Lung (tissue), 12 donors: ENCODE measurements around the gene CDC14A. TPM values are rescaled to one million over a fixed set of nuclear protein-coding genes. Genes with fewer than 3 reads are reported as not detected.

Source experiments
- ATAC-seq: fragments of 200-7000 bp; cut with Tn5 transposase; one replicate; pipeline ENCODE4 v1.9.1; 2020; ENCODE audit warnings: moderate number of reproducible peaks; ENCODE audit not compliant: insufficient read depth, low FRiP score
- DNase-seq, 3 donors: peaks; one replicate each; pipeline ENCODE4 v3.0.0-alpha.2; 2013 to 2017
- H3K27ac ChIP-seq, 2 donors: one replicate each; pipeline ENCODE4 v1.5.1; 2013; ENCODE audit warnings: mild to moderate bottlenecking in 2 of 2, moderate library complexity in 2 of 2, control low read depth in 1 of 2, inconsistent platforms in 1 of 2, low read depth in 1 of 2, low read length in 1 of 2
- H3K27me3 ChIP-seq, 3 donors: one replicate each; pipeline ENCODE4 v1.5.1; 2013; ENCODE audit warnings: low read length in 2 of 3; ENCODE audit not compliant: control insufficient read depth in 3 of 3, insufficient read depth in 3 of 3
- H3K36me3 ChIP-seq, 4 donors: one replicate each; pipeline ENCODE4 v1.5.1; 2013; ENCODE audit warnings: low read length in 4 of 4, mild to moderate bottlenecking in 1 of 4, moderate library complexity in 1 of 4; ENCODE audit not compliant: control insufficient read depth in 4 of 4, insufficient read depth in 4 of 4
- H3K4me1 ChIP-seq, 5 donors: one replicate each; pipeline ENCODE4 v1.5.1; 2013; ENCODE audit warnings: low read length in 5 of 5, mild to moderate bottlenecking in 2 of 5, moderate library complexity in 1 of 5; ENCODE audit not compliant: control insufficient read depth in 5 of 5, insufficient read depth in 5 of 5
- H3K4me3 ChIP-seq: one replicate; pipeline ENCODE4 v1.5.1; 2013; ENCODE audit warnings: mild to moderate bottlenecking, control low read depth, moderate library complexity
- H3K9ac ChIP-seq, 2 donors: one replicate each; pipeline ENCODE4 v1.5.1; 2013; ENCODE audit warnings: low read length in 2 of 2, control low read depth in 1 of 2; ENCODE audit not compliant: insufficient read depth in 1 of 2
- H3K9me3 ChIP-seq, 4 donors: one replicate each; pipeline ENCODE4 v1.5.1; 2013; ENCODE audit warnings: low read length in 3 of 4, mild to moderate bottlenecking in 1 of 4, moderate library complexity in 1 of 4; ENCODE audit not compliant: control insufficient read depth in 4 of 4, insufficient read depth in 3 of 4
- WGBS, 2 donors: extraction: QIAGEN DNeasy Blood & Tissue Kit; methylation state at CpG; one replicate each; pipeline ENCODE4 v1.1.7; 2013; 5-methylcytosine and 5-hydroxymethylcytosine counted together
- polyA plus RNA-seq, 2 donors: library from polyadenylated mRNA; stranded (reverse); fragments of 200-250 nt; gene quantifications; one replicate each; pipeline ENCODE4 v1.2.1, GENCODE V29; 2013
- total RNA-seq, 2 donors: library from RNA; depleted of rRNA in 1 of 2; stranded (reverse); fragments of >200 nt in 1 of 2; gene quantifications; one replicate each; pipeline ENCODE4 v1.2.1, GENCODE V29; 2014 to 2021
- TF ChIP-seq, protein P1 (sequence below): IDR thresholded peaks from 2 replicates; pipeline ENCODE4 v1.5.1; 2012; ENCODE audit warnings: mild to moderate bottlenecking; ENCODE audit errors: control extremely low read depth, extremely low read depth
- donor health status: control.
- donor health status: control.
- donor health status: Bipolar disorder and iron deficiency.
- donor health status: healthy.
- donor health status: DM: yes; HTN: yes; CAD: no.

Gene CDC14A
- total and polyA plus RNA-seq, 4 donors = 3.6 to 45.4 (median 12.1) TPM

DNA sequence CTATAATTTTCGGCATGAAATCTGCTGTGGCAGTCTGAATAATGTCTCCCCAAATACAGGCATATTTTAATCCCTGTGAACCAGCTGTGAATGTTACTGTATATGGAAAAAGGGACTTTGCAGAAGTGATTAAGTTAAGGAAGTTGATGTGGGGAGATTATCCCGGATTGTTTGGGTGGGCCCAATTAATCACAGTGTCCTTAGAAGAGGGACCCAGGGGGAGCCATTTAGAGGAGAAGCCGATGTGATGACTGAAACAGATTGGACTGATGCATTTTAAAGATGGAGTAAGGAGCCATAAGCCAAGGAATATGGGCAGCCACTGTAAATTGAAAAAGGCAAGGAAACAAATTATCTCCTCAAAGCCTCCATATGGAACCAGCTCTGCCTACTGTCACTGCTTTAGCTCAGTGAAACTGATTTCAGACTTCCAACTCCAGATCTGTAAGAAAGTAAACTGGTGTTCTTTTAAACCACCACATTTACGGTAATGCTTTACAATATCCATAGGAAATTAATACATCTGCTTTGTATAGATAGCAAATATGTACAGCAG lies 124.5 kb downstream of the CDC14A start:
- Histone ChIP-seq H3K9me3 (no peaks in the 10 kb centered on the region), H3K36me3 (peaks cover 0 to 5% (median 0%) of the 10 kb centered on the region in 4 donors), H3K27ac (no peak overlapping the region), H3K4me3 (no peak overlapping the region), H3K27me3 (no peaks in the 10 kb centered on the region), H3K9ac (no peak overlapping the region), H3K4me1 (peaks cover 0 to 15% (median 6%) of the 10 kb centered on the region in 5 donors)
- no peak for ATAC-seq
- 80 to 90% methylated on average over 4 of the region's 4 CpGs for WGBS, 2 donors
- TF ChIP-seq, protein P1, sequence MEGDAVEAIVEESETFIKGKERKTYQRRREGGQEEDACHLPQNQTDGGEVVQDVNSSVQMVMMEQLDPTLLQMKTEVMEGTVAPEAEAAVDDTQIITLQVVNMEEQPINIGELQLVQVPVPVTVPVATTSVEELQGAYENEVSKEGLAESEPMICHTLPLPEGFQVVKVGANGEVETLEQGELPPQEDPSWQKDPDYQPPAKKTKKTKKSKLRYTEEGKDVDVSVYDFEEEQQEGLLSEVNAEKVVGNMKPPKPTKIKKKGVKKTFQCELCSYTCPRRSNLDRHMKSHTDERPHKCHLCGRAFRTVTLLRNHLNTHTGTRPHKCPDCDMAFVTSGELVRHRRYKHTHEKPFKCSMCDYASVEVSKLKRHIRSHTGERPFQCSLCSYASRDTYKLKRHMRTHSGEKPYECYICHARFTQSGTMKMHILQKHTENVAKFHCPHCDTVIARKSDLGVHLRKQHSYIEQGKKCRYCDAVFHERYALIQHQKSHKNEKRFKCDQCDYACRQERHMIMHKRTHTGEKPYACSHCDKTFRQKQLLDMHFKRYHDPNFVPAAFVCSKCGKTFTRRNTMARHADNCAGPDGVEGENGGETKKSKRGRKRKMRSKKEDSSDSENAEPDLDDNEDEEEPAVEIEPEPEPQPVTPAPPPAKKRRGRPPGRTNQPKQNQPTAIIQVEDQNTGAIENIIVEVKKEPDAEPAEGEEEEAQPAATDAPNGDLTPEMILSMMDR = no peak
- DNase-seq = no peak

DNA sequence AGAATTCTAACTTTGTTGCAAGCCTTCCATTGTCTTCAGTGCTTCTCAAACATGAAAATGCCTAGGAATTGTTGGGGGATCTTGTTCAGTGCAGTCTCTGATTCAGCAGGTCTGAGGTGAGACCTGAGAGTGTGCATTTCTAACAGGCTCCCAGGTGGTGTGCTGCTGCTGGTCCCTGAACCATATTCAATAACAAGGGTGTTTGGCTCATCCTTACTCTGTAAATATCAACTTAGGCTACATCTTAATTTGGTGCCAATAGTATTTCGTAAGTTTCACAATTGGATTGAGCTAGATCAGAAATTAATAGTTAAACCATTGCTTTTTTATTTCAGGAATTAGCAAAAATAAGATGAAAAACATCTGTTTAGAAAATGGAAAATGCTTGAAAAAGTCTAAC lies 126.5 kb downstream of the CDC14A start:
- Histone ChIP-seq H3K9me3 (no peaks in the 10 kb centered on the region), H3K4me1 (peaks cover 0 to 15% (median 6%) of the 10 kb centered on the region in 5 donors), H3K36me3 (peaks cover 0 to 5% (median 0%) of the 10 kb centered on the region in 4 donors), H3K9ac (peak overlapping the region in 1 of 2 donors; percentile 11), H3K4me3 (no peak overlapping the region), H3K27me3 (no peaks in the 10 kb centered on the region), H3K27ac (no peak overlapping the region)
- 86 to 90% methylated on average over 1 of the region's 1 CpG for WGBS, 2 donors
- no peak for ATAC-seq
- peak in 1 of 3 donors; percentile 21 for DNase-seq
- TF ChIP-seq, protein P1 = no peak

DNA sequence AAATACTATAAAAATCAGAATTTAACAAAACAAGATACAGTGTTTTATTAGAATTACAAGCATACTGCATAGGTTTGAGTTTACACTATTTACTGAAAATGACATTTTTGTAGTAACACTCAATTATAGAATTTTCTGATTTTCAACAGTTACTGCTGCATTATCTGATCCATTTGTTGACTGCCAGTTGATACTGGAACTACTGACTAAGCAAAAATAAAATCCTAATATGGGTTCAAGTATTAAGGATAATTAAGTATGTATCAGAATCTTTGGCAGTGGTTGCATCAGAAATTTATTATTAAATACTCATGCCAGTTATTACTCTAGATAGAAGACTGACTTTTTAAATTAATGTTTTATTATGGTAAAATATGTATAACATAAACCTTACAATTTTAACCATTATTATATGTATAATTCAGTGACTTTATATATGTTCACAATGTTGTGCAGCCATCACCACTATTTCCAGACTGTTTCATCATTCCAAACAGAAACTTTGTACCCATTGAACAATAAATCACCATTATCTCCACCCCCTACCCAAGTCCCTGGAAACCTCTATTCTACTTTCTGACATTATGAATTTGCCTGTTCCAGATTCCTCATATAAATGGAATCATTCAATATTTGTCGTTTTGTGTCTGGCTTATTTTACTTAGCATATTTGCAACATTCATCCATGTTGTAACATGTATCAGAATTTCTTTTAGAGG lies 127.5 kb downstream of the CDC14A start:
- WGBS, 2 donors = 97 to 98% methylated on average over 1 of the region's 1 CpG
- no peak overlapping the region for H3K4me3 ChIP-seq

More for the DNA sequence above, 127.5 kb downstream of the CDC14A start:
- Histone ChIP-seq H3K27ac (no peak overlapping the region), H3K4me1 (peaks cover 0 to 12% (median 6%) of the 10 kb centered on the region in 5 donors), H3K9ac (no peak overlapping the region), H3K36me3 (peaks cover 0 to 5% (median 0%) of the 10 kb centered on the region in 4 donors), H3K27me3 (no peaks in the 10 kb centered on the region), H3K9me3 (no peaks in the 10 kb centered on the region)
- DNase-seq (no peak), ATAC-seq (no peak)
- TF ChIP-seq, protein P1 = no peak
